Liver (tissue), 9 donors: ENCODE results near the gene KRT4. TPM values are rescaled to one million over a fixed set of nuclear protein-coding genes. Genes with fewer than 3 reads are reported as not detected.

Source experiments
- DNase-seq: peaks from one replicate; pipeline ENCODE4 v3.0.0-alpha.2; 2017; ENCODE audit warnings: low spot score
- H3K27ac ChIP-seq, 2 donors: one replicate each; pipeline ENCODE4 v1.7.0; 2013; ENCODE audit warnings: inconsistent platforms in 2 of 2, low read length in 2 of 2, control low read depth in 1 of 2, low read depth in 1 of 2, mild to moderate bottlenecking in 1 of 2
- H3K27me3 ChIP-seq, 4 donors: one replicate each; pipeline versions ENCODE4 v1.6.1 to v1.7.0; 2013; ENCODE audit warnings: low read length in 3 of 4, inconsistent platforms in 1 of 4, mild to moderate bottlenecking in 1 of 4, moderate library complexity in 1 of 4; ENCODE audit not compliant: control insufficient read depth in 4 of 4, insufficient read depth in 4 of 4
- H3K36me3 ChIP-seq, 4 donors: one replicate each; pipeline versions ENCODE4 v1.6.1 to v1.7.0; 2013; ENCODE audit warnings: low read length in 3 of 4, mild to moderate bottlenecking in 3 of 4, low read depth in 1 of 4, moderate library complexity in 1 of 4; ENCODE audit not compliant: control insufficient read depth in 4 of 4, insufficient read depth in 3 of 4
- H3K4me1 ChIP-seq, 4 donors: one replicate each; pipeline versions ENCODE4 v1.6.1 to v1.7.0; 2013; ENCODE audit warnings: low read length in 3 of 4, mild to moderate bottlenecking in 3 of 4, moderate library complexity in 1 of 4; ENCODE audit not compliant: control insufficient read depth in 4 of 4, insufficient read depth in 4 of 4
- H3K4me3 ChIP-seq, 3 donors: one replicate each; pipeline versions ENCODE4 v1.6.1 to v1.7.0; 2013; ENCODE audit warnings: low read length in 3 of 3, control low read depth in 1 of 3, low read depth in 1 of 3, mild to moderate bottlenecking in 1 of 3
- H3K9ac ChIP-seq, 2 donors: one replicate each; pipeline ENCODE4 v1.7.0; 2013; ENCODE audit warnings: low read length in 2 of 2, mild to moderate bottlenecking in 2 of 2, moderate library complexity in 2 of 2, control low read depth in 1 of 2, low read depth in 1 of 2
- H3K9me3 ChIP-seq, 4 donors: one replicate each; pipeline versions ENCODE4 v1.6.1 to v1.7.0; 2013; ENCODE audit warnings: low read length in 3 of 4; ENCODE audit not compliant: control insufficient read depth in 4 of 4
- CTCF ChIP-seq: fragments of 150-350 bp; IDR thresholded peaks from 2 replicates; pipeline ENCODE4 v1.5.1; 2017; ENCODE audit warnings: improper control_type of control experiment, low read depth, low read length; ENCODE audit not compliant: missing input control
- EGR1 ChIP-seq, 2 donors: IDR thresholded peaks; 2 replicates each; pipeline ENCODE4 v1.6.1; 2016 to 2018; ENCODE audit warnings: antibody characterized with exemption in 2 of 2, low read depth in 2 of 2
- FOXA1 ChIP-seq: IDR thresholded peaks from 2 replicates; pipeline ENCODE4 v1.6.1; 2016; ENCODE audit warnings: antibody characterized with exemption
- FOXA2 ChIP-seq: IDR thresholded peaks from 2 replicates; pipeline ENCODE4 v1.6.1; 2016; ENCODE audit warnings: antibody characterized with exemption
- GABPA ChIP-seq, 2 donors: IDR thresholded peaks in 1 of 2; conservative IDR thresholded peaks in 1 of 2; 2 replicates each; pipeline ENCODE4 v1.6.1; 2016; ENCODE audit warnings: antibody characterized with exemption in 2 of 2, mild to moderate bottlenecking in 1 of 2, moderate library complexity in 1 of 2
- HNF4A ChIP-seq, 2 donors: conservative IDR thresholded peaks; 2 replicates each; pipeline ENCODE4 v1.6.1; 2016; ENCODE audit warnings: antibody characterized with exemption in 2 of 2, mild to moderate bottlenecking in 2 of 2
- JUND ChIP-seq, 2 donors: IDR thresholded peaks; 2 replicates each; pipeline ENCODE4 v1.6.1; 2016; ENCODE audit warnings: antibody characterized with exemption in 2 of 2
- MAX ChIP-seq: IDR thresholded peaks from 2 replicates; pipeline ENCODE4 v1.6.1; 2016; ENCODE audit warnings: antibody characterized with exemption
- NR2F2 ChIP-seq: IDR thresholded peaks from 2 replicates; pipeline ENCODE4 v1.6.1; 2016; ENCODE audit warnings: antibody characterized with exemption
- RAD21 ChIP-seq, 2 donors: IDR thresholded peaks; 2 replicates each; pipeline ENCODE4 v1.6.1; 2016; ENCODE audit warnings: antibody characterized with exemption in 2 of 2, mild to moderate bottlenecking in 2 of 2
- REST ChIP-seq: IDR thresholded peaks from 2 replicates; pipeline ENCODE4 v1.6.1; 2016; ENCODE audit warnings: antibody characterized with exemption, mild to moderate bottlenecking
- RXRA ChIP-seq, 2 donors: IDR thresholded peaks; 2 replicates each; pipeline ENCODE4 v1.6.1; 2017 to 2018; ENCODE audit warnings: antibody characterized with exemption in 2 of 2, mild to moderate bottlenecking in 1 of 2
- TAF1 ChIP-seq: conservative IDR thresholded peaks from 2 replicates; pipeline ENCODE4 v1.6.1; 2016; ENCODE audit warnings: antibody characterized with exemption, mild to moderate bottlenecking
- YY1 ChIP-seq: IDR thresholded peaks from 2 replicates; pipeline ENCODE4 v1.6.1; 2016; ENCODE audit warnings: antibody characterized with exemption, mild to moderate bottlenecking
- ZBTB33 ChIP-seq: IDR thresholded peaks from 2 replicates; pipeline ENCODE4 v1.6.1; 2016; ENCODE audit warnings: antibody characterized with exemption
- WGBS: extraction: QIAGEN DNeasy Blood & Tissue Kit; methylation state at CpG from one replicate; pipeline ENCODE4 v1.1.7; 2013; 5-methylcytosine and 5-hydroxymethylcytosine counted together
- polyA plus RNA-seq, 2 donors: library from polyadenylated mRNA; stranded (reverse) in 1 of 2; unstranded in 1 of 2; fragments of 200-250 nt in 1 of 2; fragments of >200 nt in 1 of 2; fragmentation: Nextera tagmentation in 1 of 2; extraction: Ambion mirVana in 1 of 2; gene quantifications; one replicate each; pipeline versions ENCODE4 v1.2.1 to v1.2.3, GENCODE V29; 2013 to 2015
- total RNA-seq, 2 donors: library from RNA; depleted of rRNA; stranded (reverse); fragments of >200 nt; gene quantifications; one replicate each; pipeline ENCODE4 v1.2.3, GENCODE V29; 2014
- donor health status: healthy.
- donor health status: healthy.
- donor health status: healthy.
- donor health status: healthy.
- donor health status: healthy.

Gene KRT4
- total and polyA plus RNA-seq, 4 donors = 0.05 to 0.23 TPM; not detected in 2

GRCh38 chr12:52813203-52813819 is 605 bp downstream of the KRT4 start:
- Histone ChIP-seq H3K9me3 (no peaks in the 10 kb centered on the region), H3K9ac (no peak overlapping the region), H3K4me3 (no peak overlapping the region), H3K4me1 (no peaks in the 10 kb centered on the region), H3K27me3 (peaks cover 0 to 6% (median 0%) of the 10 kb centered on the region in 4 donors), H3K27ac (no peak overlapping the region), H3K36me3 (no peaks in the 10 kb centered on the region)
- WGBS = 84% methylated on average over 10 of the region's 10 CpGs
- DNase-seq = no peak
- TF ChIP-seq RXRA (IDR thresholded peaks at IDR 0.05) (no peak), RAD21 (IDR thresholded peaks at IDR 0.05) (no peak), REST (no peak), ZBTB33 (no peak), TAF1 (no peak), MAX (no peak), EGR1 (IDR thresholded peaks at IDR 0.05; ENCODE audit: low read depth in 2 of 2) (no peak), HNF4A (conservative IDR thresholded peaks at IDR 0.05) (no peak), CTCF (no peak), FOXA2 (no peak), GABPA (IDR thresholded peaks at IDR 0.05 in 1 of 2, conservative IDR thresholded peaks at IDR 0.05 in 1 of 2) (no peak), NR2F2 (no peak), FOXA1 (no peak)

GRCh38 chr12:52812749-52813148 is 1.2 kb downstream of the KRT4 start:
- no peak overlapping the region for H3K4me3 ChIP-seq
- no peaks in the 10 kb centered on the region for H3K36me3 ChIP-seq
- no peak for DNase-seq
- H3K9ac ChIP-seq = no peak overlapping the region
- peaks cover 0 to 6% (median under 1%) of the 10 kb centered on the region in 4 donors for H3K27me3 ChIP-seq
- H3K4me1 ChIP-seq = no peaks in the 10 kb centered on the region
- TF ChIP-seq YY1 = no peak
- no peak for TF ChIP-seq FOXA1
- TF ChIP-seq EGR1 (IDR thresholded peaks at IDR 0.05; ENCODE audit: low read depth in 2 of 2) = no peak
- no peak for TF ChIP-seq RXRA (IDR thresholded peaks at IDR 0.05)
- no peak for TF ChIP-seq JUND (IDR thresholded peaks at IDR 0.05)
- no peak for TF ChIP-seq MAX
- 63% methylated on average over 3 of the region's 3 CpGs for whole genome bisulfite sequencing
- no peaks in the 10 kb centered on the region for H3K9me3 ChIP-seq
- H3K27ac ChIP-seq = no peak overlapping the region
